GM12878 (cell line): ENCODE data around the gene SLC16A10. TPM values are rescaled to one million over a fixed set of nuclear protein-coding genes. Genes with fewer than 3 reads are reported as not detected.

Experiments
- ATAC-seq: fragments of 200-7000 bp; cut with Tn5 transposase; 3 replicates; pipeline ENCODE4 v1.9.1; 2020; ENCODE audit warnings: mild to moderate bottlenecking, moderate library complexity
- BruUV-seq: library from RNA; stranded (reverse); fragments of 400-500 nt; replicated peaks from 2 replicates; lab custom pipeline; 2021; lab: Mats Ljungman, UMichigan
- CTCF ChIA-PET: fragments of 300-600 bp; sonication (Branson Sonifier 250); formaldehyde crosslinking; extraction: SDS; loops from one replicate; lab custom pipeline; 2021; ENCODE audit warnings: inconsistent platforms; lab: Yijun Ruan, JAX
- POLR2A ChIA-PET: fragments of 350-600 bp; formaldehyde crosslinking; extraction: SDS; loops from one replicate; lab custom pipeline; 2021; ENCODE audit warnings: inconsistent platforms; lab: Charles Lee
- RAD21 ChIA-PET: fragments of 300-600 bp; sonication (Branson Sonifier 250); formaldehyde crosslinking; loops from one replicate; lab custom pipeline; 2023; ENCODE audit warnings: antibody characterized with exemption; ENCODE audit not compliant: unreplicated experiment; lab: Charles Lee
- SMC1A ChIA-PET: fragments of 300-600 bp; sonication (Branson Sonifier 250); formaldehyde crosslinking; loops from one replicate; lab custom pipeline; 2023; ENCODE audit not compliant: unreplicated experiment, uncharacterized antibody; lab: Charles Lee
- DNase-seq: peaks from one replicate; pipeline ENCODE4 v3.0.0-alpha.2; 2011; ENCODE audit warnings: low read depth, low spot score
- FAIRE-seq: peaks from 3 replicates; lab custom pipeline; 2011; peaks lifted over from hg19 to GRCh38; lab: Jason Lieb, UNC
- H2AFZ ChIP-seq: 2 replicates; pipeline ENCODE4 v1.6.0; 2011; ENCODE audit warnings: low read depth, low read length, control low read depth; ENCODE audit not compliant: control insufficient read depth
- H3K27ac ChIP-seq: 2 replicates; pipeline ENCODE4 v1.5.1; 2011; ENCODE audit warnings: control low read depth; ENCODE audit not compliant: control insufficient read depth, insufficient read depth
- H3K27me3 ChIP-seq, 2 experiments: replicated peaks in 1 of 2; 2 replicates each; pipeline versions ENCODE4 v1.6.0 to v1.6.1; 2011; ENCODE audit warnings: low read length in 1 of 2; ENCODE audit not compliant: control insufficient read depth in 2 of 2, insufficient read depth in 2 of 2
- H3K36me3 ChIP-seq, 2 experiments: 2 replicates each; pipeline ENCODE4 v1.5.1; 2011; ENCODE audit warnings: low read length in 1 of 2; ENCODE audit not compliant: control insufficient read depth in 2 of 2, insufficient read depth in 2 of 2
- H3K4me1 ChIP-seq: 2 replicates; pipeline ENCODE4 v1.6.1; 2011; ENCODE audit warnings: mild to moderate bottlenecking, low read length, moderate library complexity, mixed read lengths; ENCODE audit not compliant: control insufficient read depth, insufficient read depth
- H3K4me2 ChIP-seq: 2 replicates; pipeline ENCODE4 v1.6.0; 2011; ENCODE audit warnings: control low read depth; ENCODE audit not compliant: control insufficient read depth, insufficient read depth
- H3K4me3 ChIP-seq: fragments of 200-600 bp; sonication (generic); 2 replicates; pipeline ENCODE4 v1.5.1; 2016
- H3K79me2 ChIP-seq: 2 replicates; pipeline ENCODE4 v1.6.0; 2011; ENCODE audit warnings: low read length; ENCODE audit not compliant: control insufficient read depth, insufficient read depth
- H3K9ac ChIP-seq: 2 replicates; pipeline ENCODE4 v1.8.0; 2011; ENCODE audit warnings: low read length, control low read depth, mixed read lengths; ENCODE audit not compliant: control insufficient read depth, insufficient read depth
- H3K9me3 ChIP-seq: replicated peaks from 3 replicates; pipeline ENCODE4 v1.5.1; 2011; ENCODE audit warnings: mild to moderate bottlenecking, low read length; ENCODE audit not compliant: control insufficient read depth, insufficient read depth
- H4K20me1 ChIP-seq: 2 replicates; pipeline ENCODE4 v1.6.0; 2011; ENCODE audit not compliant: control insufficient read depth, insufficient read depth
- E2F4 ChIP-seq: IDR thresholded peaks from 2 replicates; pipeline ENCODE4 v1.6.1; 2012; ENCODE audit warnings: low read depth, low read length, improper control_type of control experiment
- E2F8 ChIP-seq: fragments of 450-650 bp; IDR thresholded peaks from 2 replicates; pipeline ENCODE4 v1.6.1; 2018; ENCODE audit warnings: mild to moderate bottlenecking, low read depth, moderate library complexity; ENCODE audit not compliant: partially characterized antibody
- ETV6 ChIP-seq, 2 experiments: fragments of 450-650 bp in 1 of 2; IDR thresholded peaks in 1 of 2; conservative IDR thresholded peaks in 1 of 2; 2 replicates each; pipeline ENCODE4 v1.6.1; 2014; ENCODE audit warnings: antibody characterized with exemption in 1 of 2, borderline replicate concordance in 1 of 2, low read depth in 1 of 2, mild to moderate bottlenecking in 1 of 2, moderate library complexity in 1 of 2
- EZH2 ChIP-seq: IDR thresholded peaks from 2 replicates; pipeline ENCODE4 v1.6.1; 2012; ENCODE audit warnings: low read depth, mild to moderate bottlenecking, control low read depth, inconsistent platforms, low read length, borderline replicate concordance; ENCODE audit not compliant: control insufficient read depth
- JUND ChIP-seq: IDR thresholded peaks from 2 replicates; pipeline ENCODE4 v1.6.1; 2012; ENCODE audit warnings: low read depth, mild to moderate bottlenecking, low read length, improper control_type of control experiment, moderate library complexity
- NRF1 ChIP-seq: conservative IDR thresholded peaks from 2 replicates; pipeline ENCODE4 v1.6.1; 2011; ENCODE audit warnings: mild to moderate bottlenecking, low read depth, low read length, improper control_type of control experiment
- SMAD1 ChIP-seq: fragments of 450-650 bp; IDR thresholded peaks from 2 replicates; pipeline ENCODE4 v1.6.1; 2018; ENCODE audit warnings: mild to moderate bottlenecking, low read depth; ENCODE audit not compliant: partially characterized antibody
- SREBF1 ChIP-seq: IDR thresholded peaks from 2 replicates; pipeline ENCODE4 v1.6.1; 2012; ENCODE audit warnings: mild to moderate bottlenecking, low read length
- TAF1 ChIP-seq: IDR thresholded peaks from 2 replicates; pipeline ENCODE4 v1.6.1; 2011; ENCODE audit warnings: mild to moderate bottlenecking, low read depth, low read length, borderline replicate concordance
- TBL1XR1 ChIP-seq: IDR thresholded peaks from 2 replicates; pipeline ENCODE4 v1.6.1; 2012; ENCODE audit warnings: low read depth, low read length, improper control_type of control experiment
- WGBS: methylation state at CpG from one replicate; pipeline ENCODE4 v1.1.6; 2016; ENCODE audit warnings: low lambda C conversion rate; ENCODE audit not compliant: insufficient replicate concordance, insufficient coverage; ENCODE audit errors: missing lambda C conversion rate; 5-methylcytosine and 5-hydroxymethylcytosine counted together
- in situ Hi-C: fragments of 300-500 bp; cut with MboI; formaldehyde crosslinking; loops from 9 replicates; pipeline ENCODE4 v1.14.3; 2018; ENCODE audit warnings: mixed read lengths
- intact Hi-C: fragments of 100-400 bp; cut with micrococcal nuclease; formaldehyde crosslinking; loops from one replicate; pipeline ENCODE4 v1.14.2; 2022; ENCODE audit not compliant: unreplicated experiment
- polyA plus RNA-seq, 11 experiments: library from polyadenylated mRNA; depleted of rRNA in 4 of 11; unstranded in 6 of 11; stranded (reverse) in 5 of 11; fragments of >200 nt; fragmentation: Nextera tagmentation in 4 of 11; fragmentation: Illumina TruSeq in 1 of 11; extraction: Ambion mirVana in 4 of 11; extraction: Trizol in 1 of 11; gene quantifications; 1 replicate in 1 of 11; 2 replicates in 10 of 11; pipeline versions ENCODE4 v1.2.1 to v1.2.3, GENCODE V29; 2011 to 2016; ENCODE audit warnings: inconsistent platforms in 2 of 11, missing spikeins in 2 of 11, low read depth in 1 of 11
- total RNA-seq, 4 experiments: library from RNA; depleted of rRNA in 3 of 4; stranded (reverse); fragments of >200 nt in 3 of 4; fragmentation: Illumina TruSeq in 1 of 4; extraction: Trizol in 1 of 4; gene quantifications; 2 replicates each; pipeline versions ENCODE4 v1.2.1 to v1.2.3, GENCODE V29; 2013 to 2021
- TF ChIP-seq, protein P1 (sequence below), 3 experiments: IDR thresholded peaks in 2 of 3; conservative IDR thresholded peaks in 1 of 3; 2 replicates each; pipeline ENCODE4 v1.5.1; 2011; ENCODE audit warnings: low read depth in 3 of 3, low read length in 3 of 3, mild to moderate bottlenecking in 3 of 3, control low read depth in 2 of 3, moderate library complexity in 2 of 3, inconsistent platforms in 1 of 3, mixed read lengths in 1 of 3; ENCODE audit not compliant: control insufficient read depth in 2 of 3, insufficient read depth in 1 of 3; ENCODE audit errors: extremely low read depth in 1 of 3
- TF ChIP-seq, protein P2 (sequence below): fragments of 450-650 bp; IDR thresholded peaks from 2 replicates; pipeline ENCODE4 v1.6.1; 2016; ENCODE audit warnings: mild to moderate bottlenecking, moderate library complexity, borderline replicate concordance

The SLC16A10 gene
- total and polyA plus RNA-seq, 10 of the 15 experiments (the other 5 are each of a cell fraction or from before 2014, with no cell fraction given): 2.3 to 19.0 (median 8.0) TPM

DNA sequence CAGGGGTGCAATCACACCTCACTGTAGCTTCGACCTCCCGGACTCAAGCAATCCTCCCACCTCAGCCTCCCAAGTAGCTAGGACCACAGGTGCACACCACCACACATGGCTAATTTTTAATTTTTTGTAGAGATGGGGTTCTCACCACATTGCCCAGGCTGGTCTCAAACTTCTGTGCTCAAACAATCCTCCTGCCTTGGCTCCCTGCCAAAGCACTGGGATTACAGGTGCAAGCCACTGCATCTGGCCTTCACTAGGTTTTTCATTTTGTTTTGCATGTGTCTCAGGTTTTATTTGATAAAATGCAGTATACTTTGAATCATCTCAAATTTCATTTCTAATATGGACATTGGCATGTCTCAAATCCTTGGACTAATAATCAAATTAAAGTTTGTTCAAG lies 98.7 kb downstream of the SLC16A10 start:
- POLR2A ChIA-PET: no interaction called here

More for the DNA sequence above, 98.7 kb downstream of the SLC16A10 start:
- intact Hi-C loops (no loop called here), in situ Hi-C loops (no loop called here)
- WGBS: 95% methylated on average over 2 of the region's 2 CpGs
- no peaks in the 10 kb centered on the region for H3K36me3 ChIP-seq
- H2AFZ ChIP-seq: no peak overlapping the region
- H3K4me3 ChIP-seq: no peak overlapping the region
- no peaks in the 10 kb centered on the region; the same call in 2 of the 3 replicates for H3K9me3 ChIP-seq
- no TSS peak for BruUV-seq
- DNase-seq (no peak), ATAC-seq (no peak), FAIRE-seq (no peak)
- no peak overlapping the region for H3K9ac ChIP-seq
- H3K79me2 ChIP-seq: no peaks in the 10 kb centered on the region
- no peak overlapping the region for H3K27ac ChIP-seq
- H3K27me3 ChIP-seq: no peaks in the 10 kb centered on the region
- H3K4me2 ChIP-seq: no peak overlapping the region
- no peaks in the 10 kb centered on the region for H4K20me1 ChIP-seq
- RAD21 ChIA-PET: no interaction called here
- TF ChIP-seq, protein P1, sequence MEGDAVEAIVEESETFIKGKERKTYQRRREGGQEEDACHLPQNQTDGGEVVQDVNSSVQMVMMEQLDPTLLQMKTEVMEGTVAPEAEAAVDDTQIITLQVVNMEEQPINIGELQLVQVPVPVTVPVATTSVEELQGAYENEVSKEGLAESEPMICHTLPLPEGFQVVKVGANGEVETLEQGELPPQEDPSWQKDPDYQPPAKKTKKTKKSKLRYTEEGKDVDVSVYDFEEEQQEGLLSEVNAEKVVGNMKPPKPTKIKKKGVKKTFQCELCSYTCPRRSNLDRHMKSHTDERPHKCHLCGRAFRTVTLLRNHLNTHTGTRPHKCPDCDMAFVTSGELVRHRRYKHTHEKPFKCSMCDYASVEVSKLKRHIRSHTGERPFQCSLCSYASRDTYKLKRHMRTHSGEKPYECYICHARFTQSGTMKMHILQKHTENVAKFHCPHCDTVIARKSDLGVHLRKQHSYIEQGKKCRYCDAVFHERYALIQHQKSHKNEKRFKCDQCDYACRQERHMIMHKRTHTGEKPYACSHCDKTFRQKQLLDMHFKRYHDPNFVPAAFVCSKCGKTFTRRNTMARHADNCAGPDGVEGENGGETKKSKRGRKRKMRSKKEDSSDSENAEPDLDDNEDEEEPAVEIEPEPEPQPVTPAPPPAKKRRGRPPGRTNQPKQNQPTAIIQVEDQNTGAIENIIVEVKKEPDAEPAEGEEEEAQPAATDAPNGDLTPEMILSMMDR (IDR thresholded peaks at IDR 0.05 in 2 of 3, conservative IDR thresholded peaks at IDR 0.05 in 1 of 3; ENCODE audit: control insufficient read depth in 2 of 3, extremely low read depth in 1 of 3, insufficient read depth in 1 of 3, low read depth in 3 of 3, low read length in 3 of 3): no peak
- TF ChIP-seq E2F4: no peak
- TF ChIP-seq, protein P2, sequence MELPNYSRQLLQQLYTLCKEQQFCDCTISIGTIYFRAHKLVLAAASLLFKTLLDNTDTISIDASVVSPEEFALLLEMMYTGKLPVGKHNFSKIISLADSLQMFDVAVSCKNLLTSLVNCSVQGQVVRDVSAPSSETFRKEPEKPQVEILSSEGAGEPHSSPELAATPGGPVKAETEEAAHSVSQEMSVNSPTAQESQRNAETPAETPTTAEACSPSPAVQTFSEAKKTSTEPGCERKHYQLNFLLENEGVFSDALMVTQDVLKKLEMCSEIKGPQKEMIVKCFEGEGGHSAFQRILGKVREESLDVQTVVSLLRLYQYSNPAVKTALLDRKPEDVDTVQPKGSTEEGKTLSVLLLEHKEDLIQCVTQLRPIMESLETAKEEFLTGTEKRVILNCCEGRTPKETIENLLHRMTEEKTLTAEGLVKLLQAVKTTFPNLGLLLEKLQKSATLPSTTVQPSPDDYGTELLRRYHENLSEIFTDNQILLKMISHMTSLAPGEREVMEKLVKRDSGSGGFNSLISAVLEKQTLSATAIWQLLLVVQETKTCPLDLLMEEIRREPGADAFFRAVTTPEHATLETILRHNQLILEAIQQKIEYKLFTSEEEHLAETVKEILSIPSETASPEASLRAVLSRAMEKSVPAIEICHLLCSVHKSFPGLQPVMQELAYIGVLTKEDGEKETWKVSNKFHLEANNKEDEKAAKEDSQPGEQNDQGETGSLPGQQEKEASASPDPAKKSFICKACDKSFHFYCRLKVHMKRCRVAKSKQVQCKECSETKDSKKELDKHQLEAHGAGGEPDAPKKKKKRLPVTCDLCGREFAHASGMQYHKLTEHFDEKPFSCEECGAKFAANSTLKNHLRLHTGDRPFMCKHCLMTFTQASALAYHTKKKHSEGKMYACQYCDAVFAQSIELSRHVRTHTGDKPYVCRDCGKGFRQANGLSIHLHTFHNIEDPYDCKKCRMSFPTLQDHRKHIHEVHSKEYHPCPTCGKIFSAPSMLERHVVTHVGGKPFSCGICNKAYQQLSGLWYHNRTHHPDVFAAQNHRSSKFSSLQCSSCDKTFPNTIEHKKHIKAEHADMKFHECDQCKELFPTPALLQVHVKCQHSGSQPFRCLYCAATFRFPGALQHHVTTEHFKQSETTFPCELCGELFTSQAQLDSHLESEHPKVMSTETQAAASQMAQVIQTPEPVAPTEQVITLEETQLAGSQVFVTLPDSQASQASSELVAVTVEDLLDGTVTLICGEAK: no peak
- no peak for TF ChIP-seq TBL1XR1
- no peak for TF ChIP-seq ETV6 (conservative IDR thresholded peaks at IDR 0.05 in 1 of 2, IDR thresholded peaks at IDR 0.05 in 1 of 2; ENCODE audit: borderline replicate concordance in 1 of 2, low read depth in 1 of 2)
- TF ChIP-seq JUND: no peak
- no peak for TF ChIP-seq SMAD1
- TF ChIP-seq NRF1: no peak
- TF ChIP-seq E2F8: no peak
- TF ChIP-seq EZH2: no peak
- TF ChIP-seq TAF1: no peak
- TF ChIP-seq SREBF1: no peak
- no peaks in the 10 kb centered on the region; the same call in 1 of the 2 replicates for H3K4me1 ChIP-seq
- CTCF ChIA-PET: interaction anchor here (0.6 to 1.8 kb wide), 2 partner anchors 21 to 24 kb away, joined by 3 to 6 read pairs; no protein-coding TSS in a partner anchor
- SMC1A ChIA-PET: interaction anchor here (1.1 to 2.1 kb wide), 4 partner anchors 8 to 13 kb away, joined by 3 to 6 read pairs (median 3); no protein-coding TSS in a partner anchor
